AG08395 (cell line): Measurements from ENCODE around the gene SPTBN5.

Experiments
- DNase-seq: peaks from one replicate; pipeline ENCODE4 v3.0.0; 2012; ENCODE audit warnings: mixed read lengths, low spot score

Gene SPTBN5

DNA sequence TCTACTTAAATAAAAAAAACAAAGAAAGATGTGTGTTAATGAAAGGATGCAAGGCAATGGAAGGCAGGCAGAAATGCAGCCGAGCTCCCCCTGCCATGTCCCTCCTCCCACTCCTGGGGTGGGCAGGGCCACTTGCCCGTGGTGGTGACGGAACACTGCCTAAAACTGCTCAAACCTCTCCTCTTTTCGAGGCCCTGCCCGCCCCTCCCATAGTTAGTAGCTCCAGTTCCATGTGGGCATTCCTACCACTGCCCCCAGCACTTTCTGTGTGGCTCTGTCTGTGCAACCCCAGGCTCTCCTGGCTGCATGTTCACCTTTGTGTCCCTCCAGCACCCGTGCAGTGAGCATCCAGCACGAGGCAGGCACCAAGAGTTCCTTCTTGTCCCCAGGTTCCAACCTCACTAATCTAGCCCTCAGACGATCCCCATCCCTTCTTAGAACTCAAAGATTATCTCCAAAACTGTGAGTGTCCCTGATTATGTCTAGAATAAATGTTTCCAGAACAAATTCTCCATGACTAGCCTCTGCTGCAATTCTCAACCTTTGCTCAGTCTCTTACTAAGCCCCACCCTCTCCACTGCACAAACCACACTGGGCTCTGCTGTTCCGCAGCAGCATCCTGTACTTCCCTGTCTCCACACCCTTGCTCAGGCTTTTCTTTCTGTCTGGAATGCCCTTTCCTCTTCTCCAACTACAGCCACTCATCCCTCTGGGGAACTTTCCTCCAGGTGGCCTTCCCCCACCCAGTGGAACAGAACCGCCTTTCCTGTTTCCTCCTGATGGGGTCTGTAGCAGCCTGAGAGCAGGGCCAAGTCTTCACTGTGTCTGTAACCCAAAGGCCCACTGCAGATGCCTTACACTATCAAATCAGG, 32.6 kb upstream of the SPTBN5 start:
- DNase-seq = peak; percentile 44

DNA sequence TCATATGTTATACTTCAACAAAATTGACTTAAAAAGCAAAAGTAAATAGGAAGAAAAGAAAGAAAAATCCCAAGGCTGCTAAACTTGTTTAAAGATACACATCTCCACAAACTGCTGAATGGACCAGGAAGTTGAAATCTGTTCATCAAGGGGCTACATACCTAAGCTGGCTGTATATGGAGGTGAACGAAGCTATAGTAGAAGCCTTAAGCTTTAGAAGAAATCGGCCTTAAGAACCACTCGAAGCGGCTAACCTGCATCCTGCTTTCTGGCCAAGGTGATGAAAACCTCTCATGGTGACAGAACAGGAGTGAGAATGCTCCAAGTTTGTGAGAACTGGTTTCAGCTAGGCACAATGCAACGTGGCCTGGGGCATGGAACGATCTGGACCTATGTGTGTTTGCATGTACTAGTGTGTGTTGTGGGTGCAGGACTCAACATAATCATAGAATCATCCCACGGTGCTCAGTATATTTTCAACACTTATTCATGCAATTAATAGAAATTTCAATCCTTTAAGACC, 31.3 kb upstream of the SPTBN5 start:
- no peak for DNase-seq

DNA sequence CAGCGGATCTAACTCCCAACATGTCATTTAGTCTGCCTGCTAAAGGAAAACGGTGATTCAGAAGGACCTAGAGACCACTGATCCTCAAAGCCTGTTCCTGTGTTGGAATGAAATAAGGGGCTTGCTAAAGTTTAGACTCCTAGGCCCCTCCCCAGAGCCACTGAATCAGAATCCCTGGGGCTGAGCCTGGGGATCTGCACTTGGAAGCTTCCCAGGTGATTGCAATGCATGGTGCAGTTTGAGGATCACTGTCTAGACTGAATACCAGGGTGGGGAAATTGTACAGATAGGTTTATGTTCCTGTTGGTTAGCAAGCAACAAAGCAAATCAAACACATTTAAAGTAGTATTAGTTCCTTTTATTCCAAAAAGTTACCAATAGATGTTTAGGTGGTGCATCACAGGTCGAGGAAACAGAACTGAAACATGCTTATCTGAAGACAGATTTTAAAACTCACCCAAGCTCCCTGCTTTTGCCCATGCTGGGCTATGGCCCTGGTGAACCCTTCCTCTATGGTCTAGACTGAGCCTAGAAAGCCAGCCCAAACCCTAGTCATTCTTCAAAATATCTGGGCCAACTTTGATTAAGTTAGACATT, 29.6 kb upstream of the SPTBN5 start:
- no peak for DNase-seq

- DNase-seq = no peak
Observed at GRCh38 chr15:41922353-41922752, 28.5 kb upstream of the SPTBN5 start.

DNA sequence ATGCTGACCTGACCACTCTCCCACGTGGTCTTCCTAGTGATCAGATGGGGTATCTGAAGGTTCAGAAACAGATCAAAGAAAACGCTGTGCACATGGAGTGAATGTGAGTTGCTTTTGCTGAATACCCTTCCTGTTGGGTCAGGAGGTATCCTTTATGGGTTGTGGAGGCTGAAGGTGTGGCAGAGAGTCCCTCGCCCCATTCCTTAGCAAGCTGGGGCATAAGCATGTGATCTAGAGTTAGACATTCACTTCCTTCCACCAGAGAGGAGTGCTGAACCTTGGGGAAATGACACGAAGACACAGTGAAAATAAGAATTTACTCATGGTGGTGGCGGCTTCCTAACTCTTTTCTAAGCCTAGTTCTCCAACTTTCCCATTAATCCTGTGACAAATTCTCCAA, 27.8 kb upstream of the SPTBN5 start:
- DNase-seq = no peak

DNA sequence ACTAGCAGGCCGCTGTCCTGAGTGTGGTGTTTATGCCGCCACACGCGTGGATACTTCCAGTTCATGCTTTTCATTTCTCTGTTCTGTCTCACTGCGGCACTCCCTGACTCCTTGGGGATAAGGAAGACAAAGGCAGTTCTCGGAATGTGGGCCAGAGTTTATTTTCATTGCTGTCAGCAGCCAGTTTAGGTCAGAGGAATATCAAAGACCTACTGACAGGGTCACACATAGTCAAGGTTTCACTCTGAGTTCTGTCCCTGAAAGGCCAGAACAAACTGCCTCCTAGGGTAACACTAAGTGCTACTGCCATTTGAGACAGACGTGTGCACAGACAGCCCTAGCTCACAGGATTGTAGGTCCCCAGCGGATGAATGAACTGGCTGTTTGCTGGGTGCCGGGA, 27.3 kb upstream of the SPTBN5 start:
- no peak for DNase-seq

DNA sequence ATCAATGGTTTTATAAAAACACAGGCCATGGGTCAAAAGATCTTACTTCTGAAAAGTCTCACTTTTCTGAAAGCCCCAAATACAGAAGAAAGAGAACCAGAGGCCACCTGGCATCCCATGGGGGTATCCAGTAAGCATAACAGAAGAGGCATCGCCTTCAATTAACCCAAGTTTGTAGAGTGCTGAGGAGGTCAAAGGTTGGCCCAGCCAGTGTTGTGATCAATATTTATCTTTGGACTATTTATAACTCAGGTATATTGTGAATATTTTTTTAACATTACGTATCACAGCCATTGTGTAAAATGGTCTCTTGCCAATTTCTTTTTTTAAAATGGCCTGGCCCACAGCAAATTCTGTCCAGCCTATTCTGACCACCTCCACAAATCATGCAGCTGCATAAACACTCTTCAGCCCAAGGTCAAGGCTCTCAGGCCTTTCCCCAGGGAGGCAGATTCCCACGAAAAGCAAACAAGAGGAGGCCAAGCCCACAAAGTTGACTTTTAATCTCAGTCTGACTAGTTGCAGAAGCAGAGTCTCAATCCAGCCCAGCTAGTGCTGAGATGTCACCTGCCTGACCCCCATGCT, 26.2 kb upstream of the SPTBN5 start:
- no peak for DNase-seq

DNA sequence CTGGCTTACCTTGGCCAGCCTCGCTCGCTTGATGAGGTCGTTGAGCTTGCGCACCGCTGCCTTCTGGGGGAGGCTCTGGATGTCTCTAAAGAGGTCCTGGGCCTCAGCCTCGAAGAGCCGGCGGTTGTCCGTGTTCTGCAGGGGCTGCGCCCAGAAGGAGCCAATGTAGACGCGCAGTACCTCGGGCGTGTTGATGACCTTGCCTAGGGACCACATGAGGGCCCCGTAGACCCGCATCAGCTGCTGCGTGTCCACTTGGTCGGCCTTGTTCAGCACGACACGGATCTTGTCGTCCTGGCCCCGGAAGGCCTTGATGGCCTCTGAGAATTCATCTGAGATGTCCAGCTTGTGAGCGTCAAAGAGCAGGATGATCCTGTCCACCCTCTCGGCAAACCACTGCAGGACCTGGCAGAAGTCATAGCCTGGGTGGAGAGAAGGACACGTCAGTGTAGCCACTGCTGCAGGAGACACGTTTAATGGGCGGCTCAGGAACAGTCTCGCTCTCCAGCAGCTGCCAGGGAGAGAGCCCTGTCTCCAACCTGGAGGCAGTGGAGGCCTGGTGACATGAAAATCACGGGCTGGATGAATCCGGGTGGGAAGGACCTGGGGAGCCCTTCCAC, 25.5 kb upstream of the SPTBN5 start:
- DNase-seq = no peak

- no peak for DNase-seq
Observed at GRCh38 chr15:41918506-41919126, 24.8 kb upstream of the SPTBN5 start.

- peak; percentile 67 for DNase-seq
Observed at GRCh38 chr15:41917767-41918430, 24.0 kb upstream of the SPTBN5 start.

- no peak for DNase-seq
Observed at GRCh38 chr15:41915255-41915994, 21.6 kb upstream of the SPTBN5 start.

DNA sequence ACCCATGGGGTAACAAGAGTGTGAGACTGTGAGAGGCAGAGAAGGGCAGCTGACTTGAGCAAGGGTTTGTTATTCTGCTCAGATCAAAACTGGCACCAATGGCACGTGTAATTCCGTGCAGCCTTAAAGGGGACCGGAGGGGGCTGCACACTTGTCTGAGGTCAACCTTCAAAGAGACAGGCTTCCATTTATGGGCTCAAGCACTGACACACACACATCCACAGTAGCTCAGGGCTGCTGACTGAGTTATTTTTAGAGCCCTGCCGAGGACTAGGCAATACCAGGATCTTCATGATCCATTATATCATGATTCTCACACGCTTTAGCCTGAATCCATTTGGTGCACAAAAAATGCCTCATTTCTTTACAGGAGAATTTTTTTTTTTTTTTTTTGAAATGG, 20.6 kb upstream of the SPTBN5 start:
- no peak for DNase-seq

DNA sequence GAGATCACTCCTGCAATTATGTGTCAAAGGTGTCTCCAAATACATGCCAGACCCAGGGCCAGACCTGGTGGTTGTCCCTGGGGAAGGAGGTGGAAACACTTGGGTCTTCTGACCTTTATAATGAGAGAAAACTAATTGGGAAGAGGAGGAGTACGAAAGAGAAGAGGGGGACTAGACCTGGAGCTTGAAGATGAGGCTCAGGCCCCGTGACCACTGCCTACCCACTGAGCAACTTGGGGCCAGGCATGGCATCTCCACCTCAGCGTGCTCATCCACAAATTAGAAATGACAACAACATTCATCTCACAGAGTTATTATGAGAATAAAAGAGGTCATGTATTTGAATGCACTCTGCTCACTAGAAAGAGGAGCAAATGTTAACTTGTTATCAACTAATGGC, 19.4 kb upstream of the SPTBN5 start:
- no peak for DNase-seq

GRCh38 chr15:41911691-41912345, 18.0 kb upstream of the SPTBN5 start:
- DNase-seq = no peak

- DNase-seq = no peak
Observed at GRCh38 chr15:41908736-41909461, 15.0 kb upstream of the SPTBN5 start.

DNA sequence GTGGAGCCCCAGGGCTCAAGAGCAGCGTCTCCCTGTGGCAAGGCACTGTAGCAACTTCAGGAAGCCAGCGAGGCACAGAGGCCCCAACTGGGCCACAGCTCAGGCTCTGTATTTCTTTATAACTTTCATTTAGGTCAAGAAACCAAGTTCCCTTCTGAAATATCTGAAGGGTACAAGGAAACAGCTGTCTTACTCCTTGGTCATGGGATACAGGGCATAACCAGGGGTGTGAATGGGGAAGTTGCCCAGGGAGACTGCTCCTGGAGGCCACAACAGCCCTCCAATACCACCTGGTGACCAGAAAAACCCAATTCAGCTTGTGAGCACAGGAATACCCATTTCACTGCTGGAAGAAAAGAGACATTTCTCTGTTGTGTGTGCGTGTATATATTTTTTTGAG, 13.3 kb upstream of the SPTBN5 start:
- DNase-seq = no peak

DNA sequence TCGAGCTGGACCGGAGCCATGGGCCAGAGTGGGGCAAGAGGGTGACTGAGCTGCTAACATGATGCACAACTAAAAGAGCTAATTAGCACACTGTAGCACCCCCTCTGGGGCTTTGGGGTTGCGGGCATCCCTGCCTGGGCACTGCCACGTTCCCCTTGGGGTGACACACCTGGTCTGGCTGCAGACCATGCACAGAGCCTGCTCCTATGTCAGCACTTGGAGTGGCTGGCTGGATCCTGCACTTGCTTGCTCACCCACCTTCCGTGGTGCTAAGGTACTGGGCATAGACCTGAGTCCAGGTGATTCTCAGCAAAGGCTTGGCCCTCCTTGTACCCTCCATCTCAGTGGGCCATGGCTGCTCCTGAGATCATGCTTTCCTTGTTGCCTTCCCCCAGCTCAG, 12.8 kb upstream of the SPTBN5 start:
- no peak for DNase-seq

DNA sequence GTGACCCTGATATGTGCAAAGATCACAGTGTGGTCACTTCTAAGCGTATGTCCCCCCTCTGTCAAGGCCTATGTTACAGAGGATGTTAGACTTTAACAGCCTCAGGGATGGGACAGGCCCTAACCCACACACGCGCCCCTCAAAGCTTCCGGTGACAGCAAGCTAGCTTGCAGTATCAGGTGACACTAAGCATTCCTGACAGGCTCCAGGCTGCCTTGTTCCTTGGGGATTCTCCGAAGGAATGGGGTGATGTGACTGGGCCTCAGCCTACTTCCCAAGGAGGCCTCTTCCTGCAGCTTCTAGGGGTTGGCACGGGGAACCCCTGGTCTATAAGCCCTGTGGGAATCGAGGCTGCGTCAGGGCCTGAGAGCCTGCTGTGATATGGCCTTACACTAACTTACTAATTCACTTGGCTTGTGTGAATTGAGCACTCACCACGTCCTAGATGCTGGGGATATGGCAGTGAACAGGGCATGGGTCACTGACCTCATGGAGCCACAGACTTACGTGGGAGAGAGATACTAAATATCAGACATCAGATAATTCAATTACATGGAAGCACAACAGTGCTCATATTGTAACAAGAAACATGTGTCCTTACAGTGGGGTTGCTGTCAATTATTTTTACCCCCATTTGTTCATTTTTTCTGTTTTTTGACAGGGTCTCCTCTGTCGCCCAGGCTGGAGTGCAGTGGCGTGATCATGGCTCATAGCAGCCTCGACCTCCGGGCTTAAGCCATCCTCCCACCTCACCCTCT, 11.4 kb upstream of the SPTBN5 start:
- DNase-seq = no peak

GRCh38 chr15:41904541-41905005, 10.7 kb upstream of the SPTBN5 start:
- DNase-seq = peak; percentile 85
